Right lobe of liver (tissue), 6 donors: ENCODE data around the gene SPOCK1. TPM values are rescaled to one million over a fixed set of nuclear protein-coding genes. Genes with fewer than 3 reads are reported as not detected.

Source experiments
- ATAC-seq, 4 donors: fragments of 200-7000 bp; cut with Tn5 transposase; one replicate each; pipeline ENCODE4 v1.9.1; 2020; ENCODE audit warnings: mild to moderate bottlenecking in 4 of 4, moderate library complexity in 4 of 4
- DNase-seq, 3 donors: peaks; one replicate each; pipeline ENCODE4 v3.0.0-alpha.2; 2020
- H3K27ac ChIP-seq, 3 donors: fragments of 200-600 bp; one replicate each; pipeline ENCODE4 v1.8.0; 2022
- H3K27me3 ChIP-seq, 2 donors: fragments of 200-600 bp; one replicate each; pipeline ENCODE4 v1.8.0; 2022
- H3K36me3 ChIP-seq, 4 donors: fragments of 200-600 bp; sonication (generic) in 1 of 4; one replicate each; pipeline versions ENCODE4 v1.5.1 to v1.8.0; 2017 to 2022; ENCODE audit warnings: control low read depth in 1 of 4
- H3K4me1 ChIP-seq, 4 donors: fragments of 200-600 bp; sonication (generic) in 1 of 4; one replicate each; pipeline versions ENCODE4 v1.5.1 to v1.8.0; 2017 to 2022; ENCODE audit warnings: control low read depth in 1 of 4
- H3K4me3 ChIP-seq, 3 donors: fragments of 200-600 bp; one replicate each; pipeline ENCODE4 v1.8.0; 2022
- H3K9me3 ChIP-seq, 4 donors: fragments of 200-600 bp; sonication (generic) in 1 of 4; one replicate each; pipeline versions ENCODE4 v1.5.1 to v1.8.0; 2017 to 2022; ENCODE audit warnings: control low read depth in 1 of 4
- POLR2A ChIP-seq: fragments of 450-650 bp; IDR thresholded peaks from one replicate; pipeline ENCODE4 v1.6.1; 2017; ENCODE audit warnings: antibody characterized with exemption, mild to moderate bottlenecking
- whole genome bisulfite sequencing: methylation state at CpG from one replicate; pipeline ENCODE4 v1.1.6; 2018; ENCODE audit warnings: low coverage, low lambda C conversion rate; ENCODE audit not compliant: insufficient coverage; ENCODE audit errors: missing lambda C conversion rate; 5-methylcytosine and 5-hydroxymethylcytosine counted together
- intact Hi-C, 2 donors: fragments of 100-400 bp; cut with DNase I; formaldehyde crosslinking; loops; one replicate each; pipeline versions ENCODE4 v1.11.2 to v1.14.1; 2022
- total RNA-seq, 6 experiments: library from RNA; depleted of rRNA in 2 of 6; stranded (reverse); fragments of >200 nt in 2 of 6; fragmentation: NEBNext Ultra II Directional in 3 of 6; extraction: Animal tissue kit (Norgen Biotek cat#: 25700) in 3 of 6; gene quantifications; one replicate each; pipeline versions ENCODE4 v1.1.0 to v1.2.4, GENCODE V29; 2016 to 2023
- TF ChIP-seq, protein P1 (sequence below), 4 donors: fragments of 200-600 bp in 3 of 4; fragments of 450-650 bp in 1 of 4; IDR thresholded peaks; one replicate each; pipeline versions ENCODE4 v1.5.1 to v1.8.0; 2016 to 2022; ENCODE audit warnings: antibody characterized with exemption in 4 of 4, mild to moderate bottlenecking in 2 of 4
- donor health status: DM: no; HTN: yes; CAD: no.
- donor health status: DM: no; HTN: no; CAD: no.
- donor health status: DM: no; HTN: no; CAD: no.
- donor health status: DM: no; HTN: yes; CAD: no.
- donor health status: DM: no; HTN: yes; CAD: no.

SPOCK1 gene
- total RNA-seq, 6 experiments from 2014 or later, result 0.06 to 0.86 (median 0.15) TPM; not detected in 1

DNA sequence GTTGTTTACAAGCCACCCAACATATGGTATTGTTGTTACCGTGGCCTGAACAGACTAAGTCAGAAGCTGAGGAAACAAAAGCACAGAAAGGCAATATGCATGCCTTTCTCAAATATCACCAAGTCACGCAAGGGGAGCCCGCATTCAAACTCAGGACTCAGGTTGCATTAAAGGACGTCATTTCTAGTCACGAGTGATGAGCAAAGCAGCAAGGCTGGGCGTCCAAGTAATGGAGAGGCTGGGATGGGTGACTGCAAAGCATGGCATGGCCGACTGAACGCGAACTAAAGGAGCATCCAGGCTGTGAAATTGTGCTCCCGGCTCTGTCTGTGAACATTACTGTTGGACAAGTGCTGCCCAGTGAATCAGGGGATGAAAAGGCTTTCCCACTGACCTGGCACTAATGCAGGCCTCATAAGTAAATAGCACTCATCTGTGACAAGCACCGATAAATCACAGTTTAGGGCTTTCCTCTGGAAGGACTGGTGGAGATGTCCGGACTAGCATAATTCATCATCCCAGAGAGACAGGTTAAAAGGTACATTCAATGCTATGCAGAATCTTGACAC is 202.8 kb downstream of the SPOCK1 start:
- Histone ChIP-seq H3K27ac (no peak overlapping the region), H3K27me3 (no peaks in the 10 kb centered on the region), H3K36me3 (no peaks in the 10 kb centered on the region), H3K4me1 (no peaks in the 10 kb centered on the region), H3K4me3 (no peak overlapping the region), H3K9me3 (no peaks in the 10 kb centered on the region)
- ATAC-seq (no peak), DNase-seq (no peak)
- WGBS, result 61% methylated on average over 7 of the region's 12 CpGs
- TF ChIP-seq, protein P1, sequence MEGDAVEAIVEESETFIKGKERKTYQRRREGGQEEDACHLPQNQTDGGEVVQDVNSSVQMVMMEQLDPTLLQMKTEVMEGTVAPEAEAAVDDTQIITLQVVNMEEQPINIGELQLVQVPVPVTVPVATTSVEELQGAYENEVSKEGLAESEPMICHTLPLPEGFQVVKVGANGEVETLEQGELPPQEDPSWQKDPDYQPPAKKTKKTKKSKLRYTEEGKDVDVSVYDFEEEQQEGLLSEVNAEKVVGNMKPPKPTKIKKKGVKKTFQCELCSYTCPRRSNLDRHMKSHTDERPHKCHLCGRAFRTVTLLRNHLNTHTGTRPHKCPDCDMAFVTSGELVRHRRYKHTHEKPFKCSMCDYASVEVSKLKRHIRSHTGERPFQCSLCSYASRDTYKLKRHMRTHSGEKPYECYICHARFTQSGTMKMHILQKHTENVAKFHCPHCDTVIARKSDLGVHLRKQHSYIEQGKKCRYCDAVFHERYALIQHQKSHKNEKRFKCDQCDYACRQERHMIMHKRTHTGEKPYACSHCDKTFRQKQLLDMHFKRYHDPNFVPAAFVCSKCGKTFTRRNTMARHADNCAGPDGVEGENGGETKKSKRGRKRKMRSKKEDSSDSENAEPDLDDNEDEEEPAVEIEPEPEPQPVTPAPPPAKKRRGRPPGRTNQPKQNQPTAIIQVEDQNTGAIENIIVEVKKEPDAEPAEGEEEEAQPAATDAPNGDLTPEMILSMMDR (IDR thresholded peaks at IDR 0.05), result no peak
- no peak for TF ChIP-seq POLR2A
- intact Hi-C loops, result no loop called here

- no peaks in the 10 kb centered on the region for H3K4me1 ChIP-seq
- intact Hi-C loops, result no loop called here
- DNase-seq (no peak), ATAC-seq (no peak)
- WGBS, result 35% methylated on average over 1 of the region's 1 CpG
- no peaks in the 10 kb centered on the region for H3K36me3 ChIP-seq
- no peaks in the 10 kb centered on the region for H3K9me3 ChIP-seq
- no peaks in the 10 kb centered on the region for H3K27me3 ChIP-seq
- H3K4me3 ChIP-seq, result no peak overlapping the region
- TF ChIP-seq POLR2A, result no peak
- TF ChIP-seq, protein P1 (IDR thresholded peaks at IDR 0.05), result no peak
- no peak overlapping the region for H3K27ac ChIP-seq
These were observed 204.5 kb downstream of the SPOCK1 start for GRCh38 chr5:137294604-137295003.

GRCh38 chr5:137292461-137293027 is 206.6 kb downstream of the SPOCK1 start:
- DNase-seq (no peak), ATAC-seq (no peak)
- Histone ChIP-seq H3K36me3 (no peaks in the 10 kb centered on the region), H3K27ac (no peak overlapping the region), H3K27me3 (no peaks in the 10 kb centered on the region), H3K4me3 (no peak overlapping the region), H3K9me3 (no peaks in the 10 kb centered on the region), H3K4me1 (no peaks in the 10 kb centered on the region)
- WGBS, result 60% methylated on average over 8 of the region's 8 CpGs
- intact Hi-C loops, result no loop called here
- TF ChIP-seq, protein P1 (IDR thresholded peaks at IDR 0.05), result no peak
- no peak for TF ChIP-seq POLR2A

GRCh38 chr5:137291436-137291835 is 207.7 kb downstream of the SPOCK1 start:
- intact Hi-C loops, result no loop called here
- H3K27me3 ChIP-seq, result no peaks in the 10 kb centered on the region
- no peak overlapping the region for H3K4me3 ChIP-seq
- DNase-seq, result no peak
- no peaks in the 10 kb centered on the region for H3K36me3 ChIP-seq
- no peaks in the 10 kb centered on the region for H3K4me1 ChIP-seq
- ATAC-seq, result no peak
- no CpG with 5 or more reads among the region's 2 CpGs for WGBS
- TF ChIP-seq POLR2A, result no peak
- TF ChIP-seq, protein P1 (IDR thresholded peaks at IDR 0.05), result no peak
- no peak overlapping the region for H3K27ac ChIP-seq
- H3K9me3 ChIP-seq, result no peaks in the 10 kb centered on the region
